ENCODE data around the gene METTL16.

DNA sequence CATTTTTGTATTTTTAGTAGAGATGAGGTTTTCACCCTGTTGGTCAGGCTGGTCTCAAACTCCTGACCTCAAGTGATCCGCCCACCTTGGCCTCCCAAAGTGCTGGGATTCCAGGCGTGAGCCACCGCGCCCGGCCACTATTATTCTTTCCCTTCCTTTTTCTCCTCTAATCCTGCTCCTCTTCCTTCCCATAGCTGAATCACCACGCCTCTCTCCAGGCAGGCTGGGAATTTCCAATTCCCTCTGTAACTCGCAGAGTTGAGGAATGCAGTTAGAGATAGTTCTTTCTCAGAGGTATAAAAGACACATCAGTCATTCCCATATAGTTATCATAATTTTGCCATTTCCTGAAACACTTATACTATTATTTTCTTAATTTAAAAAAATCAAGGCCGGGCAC is 11.2 kb downstream of the METTL16 start:
- TF ChIP-seq, protein P1, sequence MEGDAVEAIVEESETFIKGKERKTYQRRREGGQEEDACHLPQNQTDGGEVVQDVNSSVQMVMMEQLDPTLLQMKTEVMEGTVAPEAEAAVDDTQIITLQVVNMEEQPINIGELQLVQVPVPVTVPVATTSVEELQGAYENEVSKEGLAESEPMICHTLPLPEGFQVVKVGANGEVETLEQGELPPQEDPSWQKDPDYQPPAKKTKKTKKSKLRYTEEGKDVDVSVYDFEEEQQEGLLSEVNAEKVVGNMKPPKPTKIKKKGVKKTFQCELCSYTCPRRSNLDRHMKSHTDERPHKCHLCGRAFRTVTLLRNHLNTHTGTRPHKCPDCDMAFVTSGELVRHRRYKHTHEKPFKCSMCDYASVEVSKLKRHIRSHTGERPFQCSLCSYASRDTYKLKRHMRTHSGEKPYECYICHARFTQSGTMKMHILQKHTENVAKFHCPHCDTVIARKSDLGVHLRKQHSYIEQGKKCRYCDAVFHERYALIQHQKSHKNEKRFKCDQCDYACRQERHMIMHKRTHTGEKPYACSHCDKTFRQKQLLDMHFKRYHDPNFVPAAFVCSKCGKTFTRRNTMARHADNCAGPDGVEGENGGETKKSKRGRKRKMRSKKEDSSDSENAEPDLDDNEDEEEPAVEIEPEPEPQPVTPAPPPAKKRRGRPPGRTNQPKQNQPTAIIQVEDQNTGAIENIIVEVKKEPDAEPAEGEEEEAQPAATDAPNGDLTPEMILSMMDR (conservative IDR thresholded peaks at IDR 0.05; ENCODE audit: low read length): no peak
- no peak for TF ChIP-seq EZH2phosphoT487 (IDR thresholded peaks at IDR 0.05; ENCODE audit: borderline replicate concordance)
